Stimulated activated CD4-positive, alpha-beta T cell treated with anti-CD3 and anti-CD28 coated beads, Interleukin-2, amount 100 ng/mL, for 24 hours (primary cell): ENCODE data around the gene FAM227A.

ENCODE experiments used
- DNase-seq, 2 donors: peaks; one replicate each; pipeline ENCODE4 v3.0.0-alpha.2; 2020

Gene FAM227A

DNA sequence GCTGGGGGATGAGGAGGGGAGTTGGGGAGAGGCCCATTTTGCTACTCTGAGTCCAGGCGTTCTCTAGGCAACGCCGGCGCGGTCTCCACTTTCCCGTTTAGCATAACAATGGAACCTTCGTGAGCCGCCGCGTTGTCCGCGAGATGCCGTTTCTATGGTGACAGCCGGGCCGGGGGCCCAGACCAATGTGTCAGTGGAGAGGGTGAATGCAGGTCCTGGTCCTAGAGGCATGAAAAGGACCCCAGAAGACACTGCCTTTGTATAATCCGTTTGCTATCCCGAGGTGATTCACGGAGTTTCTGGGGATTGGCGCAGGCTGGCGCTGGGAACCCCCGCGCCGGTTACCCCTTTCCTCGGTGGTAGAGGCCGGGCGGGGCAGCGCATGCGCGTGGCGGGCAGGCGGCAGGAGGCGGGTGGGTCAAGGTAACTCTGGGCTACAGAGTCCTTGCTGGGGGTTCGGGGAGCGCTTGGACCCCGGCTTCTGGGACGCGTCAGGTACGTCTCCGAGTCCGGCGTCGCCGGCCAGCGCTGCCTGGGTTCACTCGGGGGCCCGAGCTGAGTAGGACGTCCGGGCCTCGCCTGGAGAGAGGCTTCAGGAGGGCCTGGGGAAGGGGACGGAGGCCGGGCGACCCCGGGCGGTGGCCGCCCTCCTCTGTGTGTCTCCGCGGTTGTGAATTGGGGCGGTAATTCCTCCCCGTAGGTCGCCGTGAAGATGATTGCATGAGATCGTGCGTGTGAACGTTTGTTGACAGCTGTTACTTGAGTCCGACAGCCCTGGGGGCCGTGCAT, at the start of gene FAM227A, which contains the start of gene CBY1:
TSS of gene FAM227A (minus strand) at position 137 of the 789 bp plus-strand sequence. CDS start 6,224 bp downstream, outside the sequence.
TSS of gene CBY1 (plus strand) at position 383 of the 789 bp plus-strand sequence. CDS start 11,417 bp downstream, outside the sequence.
- DNase-seq = peak; percentile 86 to 90

GRCh38 chr22:38705235-38706100, 49.3 kb upstream of the FAM227A start, which contains the start of gene GTPBP1:
GTPBP1 (plus strand) TSS chr22:38705944; CDS start chr22:38705956, 12 bp downstream.
- DNase-seq = peak; percentile 93 to 96

DNA sequence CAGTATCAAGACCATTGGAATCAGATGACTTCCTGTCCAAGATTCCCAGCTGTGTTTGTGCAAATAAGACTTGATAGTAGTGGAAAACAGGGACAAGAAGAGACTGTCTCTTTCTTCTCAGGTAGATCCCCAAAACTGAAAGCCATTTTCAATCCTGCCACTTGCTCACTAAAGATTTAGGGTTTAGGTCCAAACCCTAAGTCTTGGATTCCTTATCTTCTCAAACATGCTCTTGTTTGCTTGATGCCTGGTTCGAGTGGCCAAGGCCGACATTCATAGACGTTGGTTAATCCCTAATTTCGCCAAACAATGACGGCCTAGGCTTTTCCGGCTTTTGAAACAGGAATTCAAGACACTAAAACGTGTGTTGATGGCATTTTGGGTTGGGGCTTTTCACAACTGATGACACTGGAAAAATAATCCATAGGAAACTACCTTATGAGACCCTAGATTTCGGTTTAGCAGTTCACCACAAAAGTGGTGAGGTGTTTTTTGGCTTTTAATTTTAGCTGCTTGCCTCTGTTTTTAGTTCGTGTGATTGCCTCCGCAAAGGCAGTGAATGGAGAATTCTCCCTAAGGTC, 48.6 kb upstream of the FAM227A start:
- no peak for DNase-seq

GRCh38 chr22:38700789-38701628, 44.8 kb upstream of the FAM227A start, which contains the start of gene JOSD1:
JOSD1 (minus strand) TSS chr22:38700943; CDS start chr22:38699987, 956 bp downstream.
- peak; percentile 97 to 99 for DNase-seq

DNA sequence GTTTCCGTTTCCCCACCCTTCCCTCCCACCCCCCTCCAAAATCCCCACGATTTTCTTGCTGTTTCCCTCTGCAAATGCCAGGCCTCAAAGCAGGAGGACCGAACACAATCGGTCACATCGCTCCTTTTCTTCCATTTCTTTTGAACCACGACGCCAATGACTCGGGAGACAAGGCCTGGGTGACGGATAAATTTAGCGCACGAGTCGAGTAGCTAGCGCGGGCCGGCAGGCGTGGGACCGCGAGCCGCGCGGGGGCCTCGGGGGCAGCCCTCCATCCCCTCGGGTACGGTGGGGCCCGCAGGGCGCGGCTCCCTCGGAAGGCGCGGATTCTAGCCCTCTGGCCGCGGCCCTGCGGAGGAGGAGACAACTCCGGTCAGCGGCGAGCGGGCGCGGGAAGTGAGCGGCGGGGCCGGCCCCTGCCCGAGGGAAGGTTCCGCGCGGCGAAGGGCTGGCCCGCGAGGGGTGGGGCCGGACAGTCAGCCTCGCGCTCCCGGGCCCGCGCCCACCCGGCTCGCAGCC, 44.1 kb upstream of the FAM227A start:
- no peak for DNase-seq

- no peak for DNase-seq
These were observed 43.6 kb upstream of the FAM227A start for GRCh38 chr22:38699784-38700183.

- DNase-seq = no peak
These were observed 43.0 kb upstream of the FAM227A start for GRCh38 chr22:38699143-38699542.

GRCh38 chr22:38698407-38699094, 42.4 kb upstream of the FAM227A start:
- DNase-seq = no peak

DNA sequence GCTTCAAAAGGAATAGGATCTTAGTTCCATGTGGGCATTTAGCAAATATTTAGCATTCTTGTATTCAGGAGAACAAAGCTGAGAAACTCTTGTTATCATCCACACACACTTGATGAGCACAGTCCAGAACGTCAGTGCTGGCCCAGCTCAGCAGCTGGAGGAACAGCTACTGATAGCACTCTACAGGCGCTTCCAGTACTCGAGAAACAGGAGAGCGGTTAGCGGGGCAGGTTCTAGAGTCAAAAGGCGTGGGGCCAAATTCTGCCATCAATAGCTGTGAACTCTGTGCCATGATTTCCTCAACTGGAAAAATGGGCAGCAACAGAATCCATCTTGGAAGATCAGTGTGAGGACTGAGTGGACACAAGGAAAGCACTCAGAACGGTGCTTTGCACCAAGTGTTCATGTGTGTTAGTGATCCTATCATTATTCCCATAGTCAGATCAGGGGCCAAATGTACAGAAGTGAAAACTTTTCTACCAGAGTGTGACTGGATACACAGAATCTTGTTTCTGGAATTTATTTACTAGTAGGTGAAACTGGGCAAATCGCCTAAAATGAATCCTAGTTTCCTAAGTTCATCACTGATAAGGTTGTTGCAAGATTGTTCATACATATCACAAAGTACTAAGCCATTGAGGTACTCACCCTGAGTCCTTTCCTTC, 41.4 kb upstream of the FAM227A start:
- DNase-seq = no peak

- DNase-seq = peak; percentile 33 to 56
These were observed 40.6 kb upstream of the FAM227A start for GRCh38 chr22:38696606-38697424.

DNA sequence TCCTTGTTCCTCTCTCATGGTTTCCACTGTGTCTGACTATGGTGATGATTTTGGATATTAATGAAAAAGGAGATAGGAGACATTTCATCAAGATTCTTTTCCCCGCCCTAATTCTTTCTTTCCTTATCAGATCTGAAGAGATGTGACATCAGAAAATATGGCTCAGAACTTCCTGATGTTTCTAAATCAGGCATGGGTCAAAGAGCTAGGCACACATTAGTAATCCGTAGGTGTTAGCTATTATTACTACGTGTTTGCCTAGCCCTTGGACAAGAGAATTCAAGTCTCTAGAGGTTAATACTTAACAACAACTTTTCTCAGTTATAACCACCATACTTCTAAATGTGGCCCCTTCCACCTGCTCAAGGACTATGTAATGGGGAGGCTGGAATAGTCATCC, 38.7 kb upstream of the FAM227A start:
- DNase-seq = no peak

- no peak for DNase-seq
These were observed 37.9 kb upstream of the FAM227A start for GRCh38 chr22:38694049-38694448.

- no peak for DNase-seq
These were observed 33.5 kb upstream of the FAM227A start for GRCh38 chr22:38689651-38690050.

- no peak for DNase-seq
These were observed 29.6 kb upstream of the FAM227A start for GRCh38 chr22:38685761-38686160.

DNA sequence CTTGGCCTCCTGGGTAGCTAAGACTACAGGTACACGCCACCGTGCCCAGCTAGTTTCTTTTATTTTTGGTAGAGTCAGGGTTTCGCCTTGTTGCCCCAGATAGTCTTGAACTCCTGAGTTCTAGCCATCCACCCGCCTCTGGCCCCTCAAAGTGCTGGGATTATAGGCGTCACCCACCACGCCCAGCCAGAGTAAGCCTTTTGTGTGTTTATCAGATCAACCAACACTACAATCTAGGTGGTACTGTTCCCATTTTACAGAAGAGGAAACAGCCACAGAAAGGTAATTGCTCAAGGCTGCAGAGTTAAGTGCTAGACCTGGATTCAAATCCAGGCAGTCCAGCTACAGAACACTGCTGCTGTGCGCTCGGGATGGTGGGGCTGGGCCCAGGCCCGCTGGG, 28.7 kb upstream of the FAM227A start:
- no peak for DNase-seq

- DNase-seq = peak; percentile 87
These were observed 25.6 kb upstream of the FAM227A start, which contains the start of gene TOMM22 for GRCh38 chr22:38681582-38682335. TOMM22 (plus strand) TSS chr22:38681957; CDS start chr22:38681979, 22 bp downstream.

DNA sequence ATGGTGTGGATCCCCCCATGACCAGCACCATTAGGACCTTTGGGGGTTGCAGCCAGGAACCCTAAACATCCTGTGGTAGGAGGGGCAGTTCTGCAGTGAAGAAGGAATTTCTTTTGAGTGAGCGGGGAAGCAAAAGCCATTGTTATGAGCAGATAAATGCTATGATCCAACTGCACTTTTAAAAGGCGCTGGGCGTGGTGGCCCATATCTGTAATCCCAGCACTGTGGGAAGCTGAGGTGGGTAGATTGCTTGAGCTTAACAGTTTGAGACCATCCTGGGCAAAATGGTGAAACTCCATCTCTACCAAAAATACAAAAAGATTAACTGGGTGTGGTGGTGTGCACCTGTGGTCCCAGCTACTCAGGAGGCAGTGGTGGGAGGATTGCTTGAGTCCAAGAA, 19.6 kb upstream of the FAM227A start:
- no peak for DNase-seq

DNA sequence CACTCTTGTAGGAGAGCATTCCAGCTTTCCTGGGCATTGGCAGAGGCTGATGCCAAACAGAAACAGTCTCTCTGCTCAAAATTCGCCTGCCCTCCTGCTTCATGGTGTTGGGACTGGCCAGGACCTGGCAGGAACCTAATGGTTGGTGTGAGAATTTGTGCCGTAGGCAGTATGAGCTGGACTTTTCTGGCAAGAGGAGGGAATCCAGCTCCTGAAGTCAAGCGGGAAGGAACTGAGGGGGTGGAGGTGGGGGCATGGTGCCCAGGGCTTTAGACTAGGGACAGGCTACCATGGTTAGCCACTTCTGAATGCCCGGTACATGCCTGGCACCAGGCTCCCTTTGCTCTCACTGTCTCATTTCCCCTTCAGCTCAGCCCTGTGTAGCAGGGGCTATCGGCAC, 18.7 kb upstream of the FAM227A start:
- no peak for DNase-seq
